Measurements from ENCODE around the gene HMGN1.

The HMGN1 gene

DNA sequence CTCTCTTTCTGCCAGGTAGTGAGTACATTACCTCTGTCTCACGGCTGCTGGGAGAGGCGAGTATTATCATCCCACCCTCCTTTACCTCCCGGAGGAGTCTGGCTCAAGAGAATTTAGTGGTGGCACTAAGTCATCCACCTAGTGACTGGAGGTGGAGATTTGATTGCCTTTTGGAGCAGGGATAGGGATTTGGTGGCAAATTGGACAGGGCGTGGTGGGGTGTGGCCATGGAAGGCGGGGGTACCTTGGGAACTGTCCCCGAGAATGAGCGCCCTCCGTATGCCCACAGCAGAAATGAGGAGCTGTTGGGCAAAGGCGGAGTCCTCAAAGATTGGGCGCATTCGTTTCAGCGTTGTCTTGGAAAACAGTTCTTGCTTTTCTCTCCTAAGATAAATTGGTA, 32.1 kb upstream of the HMGN1 start:
- Histone ChIP-seq H3K9me3 (ENCODE audit: control extremely low read depth in 1 of 5, control insufficient read depth in 4 of 5, insufficient read depth in 2 of 5, low read depth in 1 of 5, low read length in 4 of 5) (no peaks in the 10 kb centered on the region), H3K27ac (ENCODE audit: insufficient read depth in 1 of 2, low read depth in 1 of 2, low read length in 2 of 2, poor library complexity in 1 of 2, severe bottlenecking in 2 of 2) (peak overlapping the region; percentile 75 to 91), H3K4me1 (ENCODE audit: control extremely low read depth in 1 of 4, control insufficient read depth in 4 of 4, insufficient read depth in 4 of 4, low read length in 3 of 4) (peaks cover 8 to 33% (median 22%) of the 10 kb centered on the region in 4 experiments), H3K4me3 (ENCODE audit: control insufficient read depth in 1 of 7, extremely low read depth in 1 of 7, insufficient read depth in 4 of 7, low read depth in 2 of 7, low read length in 6 of 7) (peak overlapping the region; percentile 23 to 95 (median 89)), H3K36me3 (ENCODE audit: control insufficient read depth in 4 of 4, insufficient read depth in 4 of 4, low read length in 3 of 4) (peaks cover 0 to 5% (median 0%) of the 10 kb centered on the region in 4 experiments), H3K27me3 (replicated peaks in 2 of 5; ENCODE audit: control insufficient read depth in 4 of 5, insufficient read depth in 5 of 5, low read length in 4 of 5) (no peaks in the 10 kb centered on the region)
- DNase-seq = peak in 1 of 3 donors; percentile 7
- CTCF ChIA-PET = interaction anchor here (0.8 to 1.4 kb wide), 6 partner anchors 11 to 66 kb away, joined by 3 to 5 read pairs (median 3); no protein-coding TSS in a partner anchor
- 53% methylated on average over 9 of the region's 12 CpGs for WGBS (ENCODE audit: insufficient coverage)
- POLR2A ChIA-PET = interaction anchor here (0.5 kb wide), 1 partner anchor 32 kb away, joined by 3 read pairs; no protein-coding TSS in a partner anchor

GRCh38 chr21:39379986-39380891, 31.4 kb upstream of the HMGN1 start:
- DNase-seq = peak; percentile 91 to 97 (median 96)
- POLR2A ChIA-PET = interaction anchor here (0.5 to 0.8 kb wide), 6 partner anchors 10 to 32 kb away, joined by 3 read pairs; no protein-coding TSS in a partner anchor

GRCh38 chr21:39377444-39378050, 28.7 kb upstream of the HMGN1 start:
- CTCF ChIA-PET = interaction anchor here (5.2 kb wide), 1 partner anchor 9 kb away, joined by 52 read pairs; no protein-coding TSS in a partner anchor
- 100% methylated on average over 1 of the region's 7 CpGs for WGBS (ENCODE audit: insufficient coverage)
- H3K4me1 ChIP-seq (ENCODE audit: control extremely low read depth in 1 of 4, control insufficient read depth in 4 of 4, insufficient read depth in 4 of 4, low read length in 3 of 4) = peaks cover 7 to 27% (median 11%) of the 10 kb centered on the region in 4 experiments

More at GRCh38 chr21:39379986-39380891, 31.4 kb upstream of the HMGN1 start:
- WGBS (ENCODE audit: insufficient coverage) = under 1% methylated on average over 52 of the region's 65 CpGs
- Histone ChIP-seq H3K27ac (ENCODE audit: insufficient read depth in 1 of 2, low read depth in 1 of 2, low read length in 2 of 2, poor library complexity in 1 of 2, severe bottlenecking in 2 of 2) (peak overlapping the region; percentile 75 to 91), H3K9me3 (ENCODE audit: control extremely low read depth in 1 of 5, control insufficient read depth in 4 of 5, insufficient read depth in 2 of 5, low read depth in 1 of 5, low read length in 4 of 5) (no peaks in the 10 kb centered on the region), H3K27me3 (replicated peaks in 2 of 5; ENCODE audit: control insufficient read depth in 4 of 5, insufficient read depth in 5 of 5, low read length in 4 of 5) (no peaks in the 10 kb centered on the region), H3K4me1 (ENCODE audit: control extremely low read depth in 1 of 4, control insufficient read depth in 4 of 4, insufficient read depth in 4 of 4, low read length in 3 of 4) (peaks cover 7 to 26% (median 16%) of the 10 kb centered on the region in 4 experiments), H3K4me3 (ENCODE audit: control insufficient read depth in 1 of 7, extremely low read depth in 1 of 7, insufficient read depth in 4 of 7, low read depth in 2 of 7, low read length in 6 of 7) (peak overlapping the region; percentile 23 to 95 (median 89)), H3K36me3 (ENCODE audit: control insufficient read depth in 4 of 4, insufficient read depth in 4 of 4, low read length in 3 of 4) (peaks cover 0 to 1% (median 0%) of the 10 kb centered on the region in 4 experiments)
- CTCF ChIA-PET = interaction anchor here (0.8 to 1.4 kb wide), 5 partner anchors 10 to 65 kb away, joined by 3 to 5 read pairs (median 3); no protein-coding TSS in a partner anchor

GRCh38 chr21:39375446-39375845, 26.6 kb upstream of the HMGN1 start:
- ChIA-PET CTCF (interaction anchor here (0.9 to 5.2 kb wide), 4 partner anchors 11 to 36 kb away, joined by 3 to 52 read pairs (median 3); no protein-coding TSS in a partner anchor), POLR2A (no interaction called here)
- Histone ChIP-seq H3K27me3 (replicated peaks in 2 of 5; ENCODE audit: control insufficient read depth in 4 of 5, insufficient read depth in 5 of 5, low read length in 4 of 5) (no peaks in the 10 kb centered on the region), H3K27ac (ENCODE audit: insufficient read depth in 1 of 2, low read depth in 1 of 2, low read length in 2 of 2, poor library complexity in 1 of 2, severe bottlenecking in 2 of 2) (no peak overlapping the region), H3K4me3 (ENCODE audit: control insufficient read depth in 1 of 7, extremely low read depth in 1 of 7, insufficient read depth in 4 of 7, low read depth in 2 of 7, low read length in 6 of 7) (no peak overlapping the region), H3K4me1 (ENCODE audit: control extremely low read depth in 1 of 4, control insufficient read depth in 4 of 4, insufficient read depth in 4 of 4, low read length in 3 of 4) (peaks cover 3 to 29% (median 9%) of the 10 kb centered on the region in 4 experiments), H3K36me3 (ENCODE audit: control insufficient read depth in 4 of 4, insufficient read depth in 4 of 4, low read length in 3 of 4) (no peaks in the 10 kb centered on the region), H3K9me3 (ENCODE audit: control extremely low read depth in 1 of 5, control insufficient read depth in 4 of 5, insufficient read depth in 2 of 5, low read depth in 1 of 5, low read length in 4 of 5) (no peaks in the 10 kb centered on the region)
- WGBS (ENCODE audit: insufficient coverage) = 100% methylated on average over 2 of the region's 2 CpGs
- no peak for DNase-seq

More at GRCh38 chr21:39377444-39378050, 28.7 kb upstream of the HMGN1 start:
- Histone ChIP-seq H3K9me3 (ENCODE audit: control extremely low read depth in 1 of 5, control insufficient read depth in 4 of 5, insufficient read depth in 2 of 5, low read depth in 1 of 5, low read length in 4 of 5) (no peaks in the 10 kb centered on the region), H3K4me3 (ENCODE audit: control insufficient read depth in 1 of 7, extremely low read depth in 1 of 7, insufficient read depth in 4 of 7, low read depth in 2 of 7, low read length in 6 of 7) (no peak overlapping the region), H3K27me3 (replicated peaks in 2 of 5; ENCODE audit: control insufficient read depth in 4 of 5, insufficient read depth in 5 of 5, low read length in 4 of 5) (no peaks in the 10 kb centered on the region), H3K36me3 (ENCODE audit: control insufficient read depth in 4 of 4, insufficient read depth in 4 of 4, low read length in 3 of 4) (no peaks in the 10 kb centered on the region), H3K27ac (ENCODE audit: insufficient read depth in 1 of 2, low read depth in 1 of 2, low read length in 2 of 2, poor library complexity in 1 of 2, severe bottlenecking in 2 of 2) (no peak overlapping the region)
- DNase-seq = no peak
- POLR2A ChIA-PET = no interaction called here

GRCh38 chr21:39374046-39374445, 25.2 kb upstream of the HMGN1 start:
- WGBS (ENCODE audit: insufficient coverage) = 100% methylated on average over 4 of the region's 6 CpGs

DNA sequence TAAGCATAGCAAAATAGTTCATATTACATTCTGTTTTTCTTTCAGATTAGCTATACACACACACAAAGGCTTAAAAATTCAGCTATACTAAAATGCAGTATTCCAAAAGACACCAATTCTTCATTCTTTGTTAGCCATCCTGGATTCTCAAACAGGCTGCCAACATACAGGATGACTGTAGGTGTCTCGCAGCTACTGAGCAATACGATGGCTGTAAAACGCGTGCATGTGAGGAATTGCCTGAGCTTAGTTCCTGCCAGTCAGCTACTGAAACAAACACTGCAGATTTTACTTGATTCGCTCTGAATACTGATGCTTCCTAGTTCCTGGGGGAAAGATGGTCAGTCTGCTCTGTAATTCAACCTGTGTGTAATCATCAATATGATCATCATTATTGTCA, 24.7 kb upstream of the HMGN1 start:
- DNase-seq = peak; percentile 50 to 82 (median 79)
- whole genome bisulfite sequencing (ENCODE audit: insufficient coverage) = 16% methylated on average over 4 of the region's 5 CpGs
- CTCF ChIA-PET = interaction anchor here (0.8 to 5.2 kb wide), 13 partner anchors 10 to 70 kb away, joined by 3 to 52 read pairs (median 4); partner anchors contain the start of gene HMGN1

More at GRCh38 chr21:39374046-39374445, 25.2 kb upstream of the HMGN1 start:
- Histone ChIP-seq H3K4me1 (ENCODE audit: control extremely low read depth in 1 of 4, control insufficient read depth in 4 of 4, insufficient read depth in 4 of 4, low read length in 3 of 4) (peaks cover 3 to 32% (median 13%) of the 10 kb centered on the region in 4 experiments), H3K27ac (ENCODE audit: insufficient read depth in 1 of 2, low read depth in 1 of 2, low read length in 2 of 2, poor library complexity in 1 of 2, severe bottlenecking in 2 of 2) (no peak overlapping the region), H3K27me3 (replicated peaks in 2 of 5; ENCODE audit: control insufficient read depth in 4 of 5, insufficient read depth in 5 of 5, low read length in 4 of 5) (no peaks in the 10 kb centered on the region), H3K4me3 (ENCODE audit: control insufficient read depth in 1 of 7, extremely low read depth in 1 of 7, insufficient read depth in 4 of 7, low read depth in 2 of 7, low read length in 6 of 7) (no peak overlapping the region), H3K9me3 (ENCODE audit: control extremely low read depth in 1 of 5, control insufficient read depth in 4 of 5, insufficient read depth in 2 of 5, low read depth in 1 of 5, low read length in 4 of 5) (no peaks in the 10 kb centered on the region), H3K36me3 (ENCODE audit: control insufficient read depth in 4 of 4, insufficient read depth in 4 of 4, low read length in 3 of 4) (no peaks in the 10 kb centered on the region)
- ChIA-PET POLR2A (interaction anchor here (1.0 kb wide), 1 partner anchor 14 kb away, joined by 3 read pairs; no protein-coding TSS in a partner anchor), CTCF (interaction anchor here (0.8 to 5.2 kb wide), 13 partner anchors 9 to 70 kb away, joined by 3 to 52 read pairs (median 4); partner anchors contain the start of gene HMGN1)
- no peak for DNase-seq

More for the DNA sequence above, 24.7 kb upstream of the HMGN1 start:
- POLR2A ChIA-PET = interaction anchor here (1.0 kb wide), 1 partner anchor 14 kb away, joined by 3 read pairs; no protein-coding TSS in a partner anchor
- Histone ChIP-seq H3K36me3 (ENCODE audit: control insufficient read depth in 4 of 4, insufficient read depth in 4 of 4, low read length in 3 of 4) (no peaks in the 10 kb centered on the region), H3K27ac (ENCODE audit: insufficient read depth in 1 of 2, low read depth in 1 of 2, low read length in 2 of 2, poor library complexity in 1 of 2, severe bottlenecking in 2 of 2) (no peak overlapping the region), H3K27me3 (replicated peaks in 2 of 5; ENCODE audit: control insufficient read depth in 4 of 5, insufficient read depth in 5 of 5, low read length in 4 of 5) (no peaks in the 10 kb centered on the region), H3K4me1 (ENCODE audit: control extremely low read depth in 1 of 4, control insufficient read depth in 4 of 4, insufficient read depth in 4 of 4, low read length in 3 of 4) (peaks cover 3 to 32% (median 13%) of the 10 kb centered on the region in 4 experiments), H3K9me3 (ENCODE audit: control extremely low read depth in 1 of 5, control insufficient read depth in 4 of 5, insufficient read depth in 2 of 5, low read depth in 1 of 5, low read length in 4 of 5) (no peaks in the 10 kb centered on the region), H3K4me3 (ENCODE audit: control insufficient read depth in 1 of 7, extremely low read depth in 1 of 7, insufficient read depth in 4 of 7, low read depth in 2 of 7, low read length in 6 of 7) (no peak overlapping the region)

Measured in common myeloid progenitor, CD34-positive (primary cell).